GM21515 (cell line): ENCODE data around the gene CRACDL.

Experiments used
- ATAC-seq: cut with Tn5 transposase; IDR thresholded peaks from one replicate; pipeline ENCODE4 v1.9.1; 2021; ENCODE audit not compliant: unreplicated experiment

Gene CRACDL

DNA sequence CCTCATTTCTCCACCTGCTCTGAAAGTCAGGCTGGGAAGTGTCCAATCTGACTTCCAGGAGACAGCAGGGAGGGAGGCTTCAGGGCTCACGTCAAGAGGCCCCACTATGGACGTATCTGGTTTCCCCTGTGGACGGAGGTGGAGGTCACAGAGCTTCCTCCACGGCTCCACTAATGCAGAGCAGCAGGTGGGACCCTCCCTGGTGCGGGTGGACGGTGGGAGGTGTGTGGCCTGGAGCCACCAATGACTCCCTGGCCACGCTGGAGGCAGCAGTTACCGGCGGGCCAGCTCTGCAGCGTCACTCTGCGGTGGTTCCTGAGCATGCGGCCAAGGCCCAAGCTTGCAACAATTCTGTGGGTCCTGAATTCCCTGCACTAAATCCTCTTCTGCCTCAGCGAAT is 9.0 kb downstream of the CRACDL start:
- ATAC-seq: no peak

DNA sequence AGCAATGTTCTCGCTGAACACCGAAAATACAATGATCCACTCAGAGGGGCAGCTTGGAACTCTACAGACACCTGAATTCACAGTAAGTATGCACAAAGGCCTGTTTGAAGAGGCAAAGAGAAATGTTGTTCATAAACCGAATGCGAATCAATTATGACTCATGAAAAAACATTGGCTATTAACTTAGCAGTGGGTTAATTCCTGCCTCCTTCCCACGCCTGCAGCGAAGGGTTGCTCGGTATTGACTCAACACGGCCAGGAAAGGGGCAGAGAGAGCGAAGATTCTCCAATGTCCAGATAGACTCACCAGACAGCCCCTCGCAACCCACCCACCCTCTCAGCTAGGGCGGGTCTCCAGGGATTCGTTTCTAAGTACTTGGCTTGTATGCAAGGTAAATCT is 9.4 kb downstream of the CRACDL start:
- no peak for ATAC-seq

DNA sequence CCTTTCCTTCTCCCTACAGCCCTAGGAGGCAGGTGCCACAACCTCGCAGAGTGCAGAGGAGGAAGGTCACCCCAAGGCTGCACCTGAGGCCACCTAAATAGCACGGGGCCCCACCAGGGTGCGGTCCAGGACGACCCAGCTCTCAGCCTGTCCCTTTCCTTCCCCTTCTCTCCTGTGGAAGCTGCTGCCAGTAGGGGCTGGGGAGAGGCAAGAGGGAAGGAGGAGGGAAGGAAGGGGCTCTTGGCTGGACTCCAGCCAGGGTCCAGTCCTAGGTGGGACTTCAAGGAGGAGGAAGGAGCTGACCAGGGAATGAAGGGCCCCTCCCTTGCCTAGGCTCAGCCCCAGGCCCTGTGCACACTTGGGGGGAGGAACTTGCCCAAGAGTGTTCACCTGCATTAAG is 11.1 kb downstream of the CRACDL start:
- ATAC-seq: no peak

DNA sequence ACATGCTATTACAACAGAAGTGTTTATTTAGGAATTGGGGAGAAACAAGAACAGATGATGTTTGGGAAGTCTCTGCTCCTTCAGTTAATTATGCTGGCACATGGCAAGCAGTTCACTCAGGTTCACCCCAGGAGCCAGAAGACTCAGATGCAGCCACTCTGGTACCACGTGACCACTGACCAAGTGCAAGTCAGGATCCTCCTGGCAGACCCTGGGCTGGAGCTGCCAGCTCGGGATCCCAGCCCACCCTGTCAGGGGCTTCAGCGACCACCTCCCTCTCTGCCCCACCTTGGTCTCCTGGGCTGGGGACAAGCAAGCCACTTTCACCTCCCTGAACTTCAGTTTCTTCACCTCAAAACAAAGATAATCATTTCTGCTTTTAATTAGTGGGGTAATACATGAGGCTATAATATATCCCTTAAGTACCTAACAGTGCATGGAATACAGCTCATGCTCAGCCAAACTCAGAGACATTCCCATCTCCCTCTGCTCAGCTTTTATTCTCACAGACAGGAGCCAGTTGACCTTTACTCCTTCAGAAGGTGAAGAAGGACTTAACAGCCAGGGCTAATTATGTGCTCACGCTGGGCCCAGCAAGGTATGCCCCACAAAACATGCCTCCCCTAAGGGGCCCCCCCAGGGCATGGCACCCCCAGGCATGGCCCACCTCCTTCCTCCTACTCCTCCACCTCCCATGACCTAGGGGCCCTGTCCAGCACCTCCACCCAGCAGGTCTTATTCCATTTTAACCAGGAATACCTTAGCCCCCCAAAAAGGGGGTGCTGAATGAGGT is 11.8 kb downstream of the CRACDL start:
- ATAC-seq: no peak

DNA sequence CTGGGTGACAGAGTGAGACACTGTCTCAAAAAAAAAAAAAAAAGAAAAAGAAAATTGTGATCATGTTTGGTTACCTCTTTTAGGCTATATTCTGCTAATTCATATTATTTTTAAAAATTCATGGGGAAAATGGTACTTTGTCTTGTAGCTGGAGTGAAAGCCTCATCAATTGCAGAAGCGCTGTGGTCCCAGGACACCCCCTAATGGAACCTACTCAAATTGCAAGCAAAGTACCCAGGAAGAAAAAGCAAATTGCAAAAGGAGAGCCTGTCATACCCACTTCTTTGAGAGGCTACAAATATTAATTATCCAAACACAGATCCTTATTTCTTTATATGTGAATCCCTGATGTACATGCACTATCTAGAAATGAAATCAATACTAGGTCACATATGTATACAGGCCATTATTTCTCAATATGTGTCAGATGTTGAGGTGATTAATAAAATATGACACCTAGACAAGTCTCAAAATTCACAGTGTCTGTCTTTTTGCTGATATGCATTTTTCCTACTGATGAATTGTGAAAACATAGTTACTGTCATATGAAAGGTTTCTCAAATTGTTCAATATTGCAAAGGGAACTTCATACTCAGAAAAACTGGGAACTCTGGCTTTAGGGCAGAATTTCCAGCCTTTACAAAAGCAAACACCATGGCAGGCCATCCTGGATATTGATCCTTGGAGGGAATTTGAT is 12.6 kb downstream of the CRACDL start:
- ATAC-seq: no peak

DNA sequence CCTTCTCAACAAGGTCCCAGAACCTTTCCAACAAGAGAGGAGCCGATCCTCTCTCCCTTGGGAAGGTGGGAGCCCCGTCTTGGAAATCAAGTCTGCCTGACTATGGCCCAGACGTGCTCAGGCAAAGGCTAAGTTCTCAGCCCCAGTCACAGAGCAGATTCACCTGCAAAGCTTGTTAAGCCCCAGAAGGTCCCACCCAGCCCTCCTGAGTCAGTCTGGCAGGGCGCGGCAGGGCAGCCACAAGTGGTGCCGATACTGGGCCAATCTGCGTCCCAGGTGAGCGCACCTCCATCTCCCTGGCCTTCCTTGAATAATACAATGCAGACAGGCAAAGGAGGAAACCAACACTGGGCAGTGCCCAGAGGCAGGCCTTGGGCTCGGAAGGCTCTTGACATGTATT is 15.0 kb downstream of the CRACDL start:
- no peak for ATAC-seq

DNA sequence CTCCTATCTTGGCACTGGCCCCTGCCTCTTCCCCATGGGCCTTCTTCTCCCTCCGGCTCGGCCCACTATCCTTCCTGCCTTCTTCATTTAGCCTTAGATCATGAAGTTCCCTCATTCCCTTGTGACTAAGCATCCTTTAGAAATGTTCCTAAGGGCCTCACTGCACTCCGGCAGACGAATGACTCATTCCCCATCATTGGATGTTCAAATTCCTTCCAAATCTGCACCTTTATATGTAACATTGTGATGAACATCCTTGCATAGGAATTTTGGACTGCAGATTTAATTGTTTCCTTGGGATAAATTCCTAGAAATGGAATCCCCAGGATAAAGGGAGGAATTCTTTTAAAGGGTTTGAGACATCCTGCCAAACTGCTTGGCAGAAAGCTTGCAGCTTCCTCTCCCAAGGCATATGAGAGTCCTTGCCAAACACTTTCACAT is 19.0 kb downstream of the CRACDL start:
- no peak for ATAC-seq

DNA sequence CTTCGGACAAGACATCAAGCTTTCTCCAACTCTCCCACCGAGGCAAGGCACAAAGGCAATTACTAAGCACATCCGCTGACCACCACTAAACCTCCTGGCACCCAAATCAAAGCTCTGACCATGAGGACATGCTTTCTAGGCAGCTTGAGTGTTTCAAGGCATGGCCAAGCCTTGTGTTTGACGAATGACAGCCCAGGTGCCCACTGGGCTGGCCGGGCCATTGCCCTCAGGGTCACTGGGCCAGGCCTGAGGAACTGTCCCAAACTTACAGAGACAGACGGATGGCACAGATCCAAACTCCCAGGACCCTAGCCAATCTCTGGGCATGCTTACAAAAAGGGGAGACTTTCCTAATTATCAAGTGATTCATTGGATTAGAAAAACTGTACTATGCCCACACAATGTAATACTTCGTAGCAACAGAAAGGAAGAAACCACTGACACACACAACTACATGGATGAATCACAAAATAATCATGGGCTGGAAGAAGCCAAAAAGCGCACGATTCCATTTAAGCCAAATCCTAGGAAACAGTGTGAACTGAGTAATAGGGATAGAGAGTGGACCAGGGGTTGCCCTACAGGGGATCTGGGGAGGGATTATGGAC is 20.2 kb downstream of the CRACDL start:
- no peak for ATAC-seq

DNA sequence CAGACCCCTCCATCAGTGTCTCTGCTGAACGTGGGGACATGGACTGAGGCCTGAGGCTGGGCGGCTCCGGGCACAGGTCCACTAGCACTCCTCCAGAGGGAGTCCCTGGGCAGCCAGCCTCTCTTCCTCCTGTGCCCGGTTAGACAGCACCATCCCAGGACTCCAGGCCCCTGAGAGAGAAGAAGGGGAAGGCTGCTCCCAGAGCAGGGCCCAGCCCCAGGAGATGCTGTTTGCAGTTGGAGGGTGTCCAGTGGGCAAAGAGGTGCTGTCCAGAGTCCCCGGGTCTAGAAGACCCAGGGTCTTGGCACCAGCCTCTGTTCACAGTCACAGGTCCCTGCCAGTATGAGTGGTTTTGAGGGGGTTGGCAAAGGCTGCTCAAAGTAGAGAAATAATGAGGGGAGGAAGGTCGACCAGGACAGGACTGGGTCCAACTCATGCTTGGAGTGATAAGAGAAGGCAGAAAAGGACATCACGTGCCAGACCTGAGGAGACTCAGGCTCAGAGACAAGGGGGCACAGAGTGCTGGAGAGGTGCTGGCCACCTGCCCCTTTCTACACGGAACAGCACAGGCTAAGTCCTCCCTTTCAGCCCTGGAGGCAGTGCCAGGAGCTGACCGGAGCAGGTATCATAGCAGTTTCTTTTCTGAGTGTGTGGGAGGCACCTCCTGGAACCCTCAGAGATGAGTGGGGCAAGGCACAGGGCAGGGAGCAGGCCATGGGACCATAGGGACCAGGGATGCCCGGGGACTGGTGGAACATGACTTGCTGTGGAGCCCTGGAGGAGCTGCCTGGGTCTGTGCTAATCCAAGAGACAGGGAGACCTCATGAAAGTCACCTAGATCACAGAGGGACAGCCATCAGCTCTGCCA is 21.1 kb downstream of the CRACDL start:
- no peak for ATAC-seq

DNA sequence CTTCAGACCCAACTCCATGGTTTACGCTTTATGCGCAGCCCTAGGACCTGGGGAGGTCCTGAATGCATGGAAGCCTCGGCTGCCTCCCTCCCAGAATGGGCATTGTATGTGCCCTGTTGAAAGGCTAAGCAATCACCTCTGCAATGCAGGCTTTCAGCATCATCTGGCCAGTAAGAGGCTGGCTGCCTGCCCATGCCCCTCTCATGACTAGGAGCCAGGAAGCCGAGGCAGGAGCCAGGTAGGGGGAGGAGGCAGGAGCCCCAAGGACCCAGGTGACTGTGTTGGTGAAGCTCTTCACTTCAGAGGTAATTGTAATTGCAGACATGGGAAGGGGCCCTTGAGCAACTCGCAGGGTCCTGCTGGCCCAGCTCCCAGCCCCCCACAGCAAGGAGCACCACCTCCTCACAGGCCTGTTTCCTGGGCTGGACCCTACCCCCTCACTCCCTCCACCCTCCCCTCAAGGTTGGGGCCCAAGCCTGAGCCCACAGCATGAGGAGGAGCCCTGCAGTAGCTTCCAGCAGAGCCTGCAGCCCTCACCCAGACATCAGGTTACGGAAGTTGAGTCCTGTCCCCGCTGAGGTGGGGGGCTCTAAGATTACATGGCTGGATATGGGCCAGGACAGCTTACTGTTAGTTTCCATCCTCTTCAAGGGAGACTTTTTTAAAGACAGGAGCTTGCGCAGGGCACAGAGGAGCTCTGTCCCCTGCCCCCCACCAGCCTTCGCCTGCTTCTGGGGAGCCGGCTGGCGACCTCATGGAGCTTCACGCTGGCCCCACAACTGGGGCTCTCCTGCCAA is 21.9 kb downstream of the CRACDL start:
- ATAC-seq: no peak

DNA sequence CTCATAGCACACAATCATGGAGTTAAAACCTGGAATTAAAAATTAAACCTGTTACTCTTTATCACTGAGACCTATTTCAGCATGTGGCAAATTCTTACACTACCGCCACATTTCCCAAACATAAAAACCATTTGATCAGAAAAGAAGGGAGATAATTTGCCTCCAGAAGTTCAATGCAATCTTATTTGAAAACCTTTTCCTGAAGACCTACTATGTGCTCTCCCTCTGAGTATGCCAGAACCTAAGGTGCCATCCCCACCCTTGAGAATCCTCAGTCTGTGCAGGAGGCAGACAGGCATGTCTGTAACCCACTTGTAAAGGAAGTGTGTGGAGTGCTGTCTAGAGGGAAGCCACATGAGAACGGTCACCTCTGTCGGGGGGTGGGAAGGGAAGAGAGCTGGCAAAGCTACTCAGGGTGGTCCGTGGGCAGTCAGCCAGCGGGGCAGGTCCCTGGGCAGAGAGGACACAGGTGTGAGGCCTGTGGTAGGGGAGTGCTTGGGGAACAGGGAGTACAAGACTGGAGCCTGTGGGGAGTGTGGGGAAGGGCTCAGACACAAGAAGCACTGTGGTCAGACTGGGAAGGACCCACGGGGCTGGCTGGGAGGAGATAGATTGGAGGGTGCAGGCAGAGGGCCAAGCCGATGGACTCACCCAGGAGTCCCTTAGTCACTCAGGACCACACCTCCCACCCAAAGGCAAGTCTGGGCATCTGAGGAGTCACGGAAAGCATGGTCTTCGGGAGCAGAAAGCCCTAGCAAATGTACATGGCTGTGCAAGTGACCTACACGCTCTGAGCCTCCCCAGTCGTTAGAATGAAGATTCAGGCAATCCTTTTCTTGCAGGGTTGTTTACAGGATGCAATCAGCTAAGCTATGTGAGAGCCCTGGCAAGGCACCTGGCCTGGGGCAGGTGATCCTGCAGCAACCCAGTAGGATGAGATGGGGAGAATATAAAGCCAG is 22.8 kb downstream of the CRACDL start:
- ATAC-seq: no peak

DNA sequence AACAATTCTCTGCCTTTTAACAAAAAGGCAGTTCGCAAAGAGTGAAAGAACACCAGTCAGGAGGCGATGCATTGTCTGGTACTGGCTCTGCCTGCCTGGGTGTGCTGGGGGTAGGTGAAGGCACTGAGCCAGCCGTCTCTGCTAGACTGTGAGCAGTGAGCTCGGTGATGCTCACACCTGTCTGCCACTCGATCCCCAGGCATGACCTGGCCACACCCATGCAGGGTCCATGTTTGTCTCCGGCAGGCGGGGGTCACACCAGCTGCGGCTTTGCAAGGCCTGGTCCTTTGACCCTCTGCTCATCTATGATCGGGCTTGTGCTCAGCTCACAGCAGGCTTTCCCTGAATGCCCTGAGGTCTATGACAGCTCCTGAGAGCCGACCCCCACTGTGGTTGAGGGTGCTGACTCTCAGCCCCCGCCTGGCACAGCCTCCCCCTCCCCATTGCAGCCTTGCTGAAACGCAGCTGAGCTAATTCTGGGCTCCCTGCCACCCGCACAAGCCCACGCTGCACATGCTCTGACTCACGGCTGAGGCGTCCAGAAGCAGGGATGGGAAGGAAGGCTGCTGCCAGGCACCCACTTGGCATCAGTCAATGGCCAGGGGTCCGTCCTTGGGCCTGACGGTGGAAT is 23.7 kb downstream of the CRACDL start:
- no peak for ATAC-seq

DNA sequence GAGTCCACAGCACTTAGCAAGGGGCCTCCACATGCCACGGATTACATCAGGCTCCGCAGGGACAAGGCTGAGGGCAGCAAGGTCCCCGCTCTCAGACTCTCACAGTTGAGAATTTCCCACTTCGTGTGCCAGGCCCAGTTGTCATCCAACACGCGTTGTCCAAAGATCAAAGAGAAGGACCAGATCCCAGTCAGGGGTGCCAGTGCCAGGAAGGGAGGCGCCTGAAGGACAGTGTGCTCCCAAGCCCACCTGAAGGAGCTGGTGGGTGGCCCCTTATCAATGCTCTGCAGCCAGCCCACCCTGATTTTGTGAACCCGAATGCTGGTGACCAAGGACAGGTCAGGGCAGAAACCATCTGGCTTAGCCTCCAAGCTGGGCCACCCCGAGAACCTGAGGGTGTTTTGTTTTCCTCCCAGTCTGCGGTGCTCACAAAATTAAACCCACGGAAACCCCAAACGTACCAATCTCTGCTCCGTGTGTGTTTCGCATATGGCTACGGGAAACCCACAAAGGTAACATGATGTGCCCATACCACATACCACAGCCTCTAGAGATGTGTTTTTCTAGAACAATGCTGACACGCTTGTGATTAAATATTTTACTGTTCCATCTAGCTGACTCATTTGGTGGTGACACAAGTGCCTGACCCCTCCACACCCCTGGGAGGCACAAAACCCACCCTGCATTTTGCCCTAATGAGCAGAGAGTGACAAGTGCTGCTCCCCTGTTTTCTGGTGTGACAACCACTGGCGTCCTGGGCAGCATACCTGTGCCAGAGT is 24.5 kb downstream of the CRACDL start:
- no peak for ATAC-seq

DNA sequence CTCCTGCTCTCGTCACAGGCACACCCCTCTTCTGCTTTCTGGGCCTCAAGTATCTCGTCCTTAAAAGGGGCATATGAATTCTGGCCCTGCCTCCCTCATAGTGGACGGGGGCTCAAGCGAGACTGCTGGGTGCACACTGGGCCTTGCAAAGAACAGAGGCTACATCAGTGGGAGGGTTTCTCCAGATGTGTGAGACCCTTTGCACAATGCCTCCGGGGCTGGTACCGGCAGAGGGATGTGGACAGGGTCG is 25.0 kb downstream of the CRACDL start:
- ATAC-seq: no peak

DNA sequence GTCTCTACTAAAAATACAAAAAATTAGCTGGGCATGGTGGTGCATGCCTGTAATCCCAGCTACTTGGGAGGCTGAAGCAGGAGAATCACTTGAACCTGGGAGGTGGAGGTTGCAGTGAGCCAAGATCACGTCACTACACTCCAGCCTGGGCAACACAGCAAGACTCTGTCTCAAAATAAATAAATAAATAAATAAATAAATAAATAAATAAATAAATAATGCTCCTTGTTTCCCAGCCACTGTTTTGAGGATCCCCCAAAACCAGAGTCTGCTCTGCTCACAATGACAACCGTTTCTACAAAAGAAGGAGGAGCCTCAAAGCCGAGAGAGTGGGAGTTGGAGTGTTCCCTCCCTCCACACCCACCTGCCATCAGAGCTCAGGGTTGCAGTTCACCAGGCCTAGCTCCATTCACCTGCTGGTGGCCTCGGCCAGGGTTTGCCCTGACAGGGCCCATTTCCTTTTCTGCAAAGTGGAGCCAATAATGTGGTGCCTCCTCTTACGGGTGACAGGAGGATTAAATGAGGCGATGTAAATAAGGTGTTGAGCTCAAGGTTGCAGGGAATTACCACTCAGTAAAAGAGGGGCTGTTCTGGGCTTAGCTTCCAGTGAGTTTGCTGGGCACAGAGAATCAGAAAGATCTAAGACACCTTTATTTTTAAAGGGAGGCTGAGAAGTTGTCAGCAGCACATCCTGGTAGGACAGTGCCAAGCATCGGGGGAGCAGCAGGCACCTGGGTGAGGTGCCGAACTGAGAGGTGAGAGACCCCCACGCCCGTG is 25.5 kb downstream of the CRACDL start:
- ATAC-seq: no peak

DNA sequence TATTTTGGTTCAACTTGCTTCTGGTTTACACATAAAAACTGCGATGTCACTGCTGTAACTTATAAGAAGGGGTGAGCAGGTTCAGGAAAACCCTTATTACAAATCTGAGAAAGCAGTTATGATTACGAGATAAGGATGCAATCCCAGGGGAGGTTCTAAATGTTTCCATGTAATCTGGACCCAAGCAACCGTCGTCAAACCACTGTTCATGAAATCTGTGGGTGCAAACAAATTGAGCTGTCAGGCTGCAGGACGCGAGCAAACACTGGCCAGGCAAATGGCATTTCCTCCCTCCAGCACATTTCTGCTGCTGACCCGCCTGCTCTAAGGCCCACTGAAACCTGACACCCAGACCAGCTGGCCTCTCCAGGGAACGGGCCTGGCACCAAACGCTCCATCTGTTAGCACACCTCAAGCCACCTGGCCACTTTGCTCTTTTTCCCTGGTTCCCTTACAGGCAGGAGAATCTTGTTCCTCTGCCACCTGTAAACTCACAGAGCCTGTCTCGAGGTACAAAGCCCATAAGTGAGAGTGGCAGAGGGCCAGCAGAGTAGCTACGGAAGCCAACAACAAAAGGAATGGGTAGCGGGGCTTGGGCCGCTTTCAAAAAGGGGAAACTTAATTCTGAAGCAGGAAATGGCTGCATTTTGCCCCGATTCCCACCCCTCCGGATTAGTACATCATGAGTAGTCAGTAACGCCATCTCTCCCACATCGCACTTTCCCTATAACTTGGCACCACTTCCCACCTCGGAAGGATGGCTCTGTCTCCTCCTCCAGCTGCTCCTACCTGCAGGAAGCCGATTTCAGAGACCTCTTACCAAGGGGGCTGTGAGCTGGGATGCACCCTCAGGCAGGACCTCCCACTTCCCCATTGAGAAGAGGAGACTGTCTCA is 26.5 kb downstream of the CRACDL start:
- ATAC-seq: no peak

DNA sequence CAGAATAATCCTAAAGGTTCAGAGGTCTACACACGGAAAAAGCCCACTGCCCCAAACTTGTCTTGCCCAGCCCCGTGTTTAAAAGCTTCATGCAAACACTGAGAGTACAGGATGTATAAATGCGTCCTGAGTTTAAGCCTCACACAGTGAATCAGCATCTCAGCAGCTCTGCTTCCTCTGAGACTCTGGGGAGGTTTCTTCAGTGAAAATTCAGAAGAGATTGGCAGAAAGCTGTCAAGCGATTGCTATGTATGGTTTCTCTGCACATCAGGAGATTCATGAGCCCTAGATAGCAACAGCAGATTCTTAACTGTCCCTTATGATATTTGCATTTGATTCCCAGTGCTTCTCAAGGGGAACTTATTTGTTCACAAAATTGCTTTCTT is 27.1 kb downstream of the CRACDL start:
- no peak for ATAC-seq
